GM18498 (cell line): Measurements from ENCODE around the gene AQP9.

Experiments used
- ATAC-seq: cut with Tn5 transposase; IDR thresholded peaks from one replicate; pipeline ENCODE4 v1.9.1; 2021; ENCODE audit warnings: mild to moderate bottlenecking, moderate library complexity; ENCODE audit not compliant: unreplicated experiment

AQP9 gene

GRCh38 chr15:58223432-58223831 is 85.3 kb downstream of the AQP9 start:
- no peak for ATAC-seq

- ATAC-seq = no peak
Observed at GRCh38 chr15:58224068-58224467, 85.9 kb downstream of the AQP9 start.

- ATAC-seq = no peak
Observed at GRCh38 chr15:58227706-58228543, 89.7 kb downstream of the AQP9 start.

- no peak for ATAC-seq
Observed at GRCh38 chr15:58228718-58229117, 90.5 kb downstream of the AQP9 start.

GRCh38 chr15:58229297-58229768 is 91.2 kb downstream of the AQP9 start:
- no peak for ATAC-seq

- ATAC-seq = no peak
Observed at GRCh38 chr15:58232281-58233065, 94.3 kb downstream of the AQP9 start.

GRCh38 chr15:58233341-58233740 is 95.2 kb downstream of the AQP9 start:
- no peak for ATAC-seq
